HG02884 (cell line): Measurements from ENCODE around the gene ADAM15.

Source experiments
- ATAC-seq: cut with Tn5 transposase; IDR thresholded peaks from one replicate; pipeline ENCODE4 v1.9.1; 2021; ENCODE audit warnings: mild to moderate bottlenecking, moderate library complexity; ENCODE audit not compliant: unreplicated experiment

Gene ADAM15

GRCh38 chr1:155083865-155084721, 33.0 kb downstream of the ADAM15 start:
- no peak for ATAC-seq

- peak; percentile 64 for ATAC-seq
Measured at GRCh38 chr1:155084722-155085503, 33.8 kb downstream of the ADAM15 start.

GRCh38 chr1:155085504-155086127, 34.5 kb downstream of the ADAM15 start:
- ATAC-seq: no peak

- ATAC-seq: no peak
Measured at GRCh38 chr1:155086128-155086741, 35.1 kb downstream of the ADAM15 start.

GRCh38 chr1:155086856-155087535, 35.9 kb downstream of the ADAM15 start:
- ATAC-seq: no peak

- ATAC-seq: no peak
Measured at GRCh38 chr1:155091071-155092051, 40.2 kb downstream of the ADAM15 start.

GRCh38 chr1:155092131-155092530, 41.0 kb downstream of the ADAM15 start:
- ATAC-seq: no peak

GRCh38 chr1:155092641-155093040, 41.5 kb downstream of the ADAM15 start:
- no peak for ATAC-seq

GRCh38 chr1:155093911-155094621, 43.0 kb downstream of the ADAM15 start:
- no peak for ATAC-seq

GRCh38 chr1:155094622-155094948, 43.5 kb downstream of the ADAM15 start:
- no peak for ATAC-seq

- ATAC-seq: no peak
Measured at GRCh38 chr1:155099331-155099730, 48.2 kb downstream of the ADAM15 start.

- no peak for ATAC-seq
Measured at GRCh38 chr1:155103325-155103724, 52.2 kb downstream of the ADAM15 start.

GRCh38 chr1:155104605-155105534, 53.8 kb downstream of the ADAM15 start:
- no peak for ATAC-seq

GRCh38 chr1:155105604-155106011, 54.5 kb downstream of the ADAM15 start:
- no peak for ATAC-seq

GRCh38 chr1:155106862-155107261, 55.7 kb downstream of the ADAM15 start:
- no peak for ATAC-seq

- ATAC-seq: no peak
Measured at GRCh38 chr1:155107309-155108264, 56.5 kb downstream of the ADAM15 start.

- ATAC-seq: no peak
Measured at GRCh38 chr1:155108296-155108695, 57.2 kb downstream of the ADAM15 start.
